Measurements from ENCODE around the gene ACTMAP.

GRCh38 chr19:40799558-40800338 lies 49.5 kb upstream of the ACTMAP start:
- TF ChIP-seq CTCF (IDR thresholded peaks at IDR 0.05; ENCODE audit: insufficient read depth, low read length), result no peak
- no peak for TF ChIP-seq GABPA (IDR thresholded peaks at IDR 0.05; ENCODE audit: low read depth)
- TF ChIP-seq REST (IDR thresholded peaks at IDR 0.05; ENCODE audit: insufficient replicate concordance, low read depth), result no peak
- TF ChIP-seq POLR2AphosphoS5 (IDR thresholded peaks at IDR 0.05; ENCODE audit: low read depth), result no peak
